GM12874 (cell line): ENCODE data around the gene HTRA2.

ENCODE experiments used
- CTCF ChIP-seq: IDR thresholded peaks from 2 replicates; pipeline ENCODE4 v1.5.1; 2011; ENCODE audit warnings: low read depth, mild to moderate bottlenecking, control low read depth, low read length, moderate library complexity; ENCODE audit not compliant: insufficient read depth

HTRA2 gene

GRCh38 chr2:74498500-74499266 is 31.1 kb upstream of the HTRA2 start:
- no peak for TF ChIP-seq CTCF

- TF ChIP-seq CTCF: no peak
Measured at GRCh38 chr2:74499267-74499939, 30.3 kb upstream of the HTRA2 start, which contains the start of gene LBX2. Gene LBX2 (minus strand): TSS chr2:74499603. CDS start chr2:74499537, 66 bp downstream.

GRCh38 chr2:74499940-74500577 is 29.7 kb upstream of the HTRA2 start:
- no peak for TF ChIP-seq CTCF

- TF ChIP-seq CTCF: no peak
Measured at GRCh38 chr2:74500578-74500946, 29.2 kb upstream of the HTRA2 start.

GRCh38 chr2:74501335-74502071 is 28.2 kb upstream of the HTRA2 start:
- TF ChIP-seq CTCF: no peak

- no peak for TF ChIP-seq CTCF
Measured at GRCh38 chr2:74502147-74502719, 27.5 kb upstream of the HTRA2 start.
